PC-3 (cell line): ENCODE data around the gene ALKBH3. TPM values are rescaled to one million over a fixed set of nuclear protein-coding genes. Genes with fewer than 3 reads are reported as not detected.

ENCODE experiments used
- ATAC-seq: fragments of 200-7000 bp; cut with Tn5 transposase; 2 replicates; pipeline ENCODE4 v1.9.1; 2020; ENCODE audit warnings: mild to moderate bottlenecking, moderate library complexity
- BruUV-seq: library from RNA; stranded (reverse); fragments of 400-500 nt; replicated peaks from 2 replicates; lab custom pipeline; 2021; lab: Mats Ljungman, UMichigan
- CTCF ChIA-PET: fragments of 300-600 bp; sonication (Branson Sonifier 250); formaldehyde crosslinking; loops from one replicate; lab custom pipeline; 2022; ENCODE audit warnings: antibody characterized with exemption; lab: Charles Lee
- POLR2A ChIA-PET: fragments of 300-600 bp; sonication (Branson Sonifier 250); formaldehyde crosslinking; loops from one replicate; lab custom pipeline; 2022; ENCODE audit warnings: antibody characterized with exemption; ENCODE audit not compliant: unreplicated experiment; lab: Charles Lee
- DNase-seq: peaks from one replicate; pipeline ENCODE4 v3.0.0-alpha.2; 2015
- H2AFZ ChIP-seq: fragments of 300-600 bp; sonication (generic); 2 replicates; pipeline ENCODE4 v1.6.0; 2016; ENCODE audit warnings: antibody characterized with exemption, low read length
- H3F3A ChIP-seq: fragments of 300-600 bp; sonication (generic); one replicate; pipeline ENCODE4 v1.6.0; 2017; ENCODE audit warnings: antibody characterized with exemption, low read length, control low read depth, mild to moderate bottlenecking; ENCODE audit not compliant: unreplicated experiment
- H3K27ac ChIP-seq: fragments of 300-600 bp; sonication (generic); 2 replicates; pipeline ENCODE4 v1.5.1; 2016; ENCODE audit warnings: mild to moderate bottlenecking, low read length
- H3K27me3 ChIP-seq: fragments of 300-600 bp; sonication (generic); 2 replicates; pipeline ENCODE4 v1.6.1; 2016; ENCODE audit warnings: low read length, mixed read lengths
- H3K36me3 ChIP-seq: fragments of 300-600 bp; sonication (generic); 2 replicates; pipeline ENCODE4 v1.6.1; 2016; ENCODE audit warnings: low read depth, mixed run types, low read length, mixed read lengths
- H3K4me1 ChIP-seq: fragments of 300-600 bp; sonication (generic); 2 replicates; pipeline ENCODE4 v1.5.1; 2016; ENCODE audit warnings: low read length; ENCODE audit not compliant: insufficient read depth
- H3K4me2 ChIP-seq: fragments of 300-600 bp; sonication (generic); 2 replicates; pipeline ENCODE4 v1.6.0; 2016; ENCODE audit warnings: low read length
- H3K4me3 ChIP-seq: fragments of 300-600 bp; sonication (generic); 2 replicates; pipeline ENCODE4 v1.5.1; 2016; ENCODE audit warnings: mild to moderate bottlenecking, low read length, mixed read lengths
- H3K79me2 ChIP-seq: fragments of 300-600 bp; sonication (generic); 2 replicates; pipeline ENCODE4 v1.6.1; 2017; ENCODE audit warnings: low read length, mixed read lengths
- H3K9ac ChIP-seq: fragments of 300-600 bp; sonication (generic); 2 replicates; pipeline ENCODE4 v1.6.0; 2016; ENCODE audit warnings: mild to moderate bottlenecking, low read length
- H3K9me2 ChIP-seq: fragments of 300-600 bp; sonication (generic); replicated peaks from 2 replicates; pipeline ENCODE4 v1.6.1; 2016; ENCODE audit warnings: mixed run types, low read length, mixed read lengths
- H3K9me3 ChIP-seq: fragments of 300-600 bp; sonication (generic); 2 replicates; pipeline ENCODE4 v1.6.1; 2016; ENCODE audit warnings: low read length, mixed read lengths
- H4K20me1 ChIP-seq: fragments of 300-600 bp; sonication (generic); 2 replicates; pipeline ENCODE4 v1.6.1; 2016; ENCODE audit warnings: low read length, mixed read lengths
- EZH2 ChIP-seq: fragments of 300-600 bp; sonication (generic); IDR thresholded peaks from one replicate; pipeline ENCODE4 v1.6.1; 2017; ENCODE audit warnings: antibody characterized with exemption, mild to moderate bottlenecking, low read length; ENCODE audit not compliant: unreplicated experiment
- EZH2phosphoT487 ChIP-seq: fragments of 300-600 bp; sonication (generic); IDR thresholded peaks from 2 replicates; pipeline ENCODE4 v1.6.1; 2018; ENCODE audit warnings: mild to moderate bottlenecking, antibody characterized with exemption, low read length, borderline replicate concordance
- intact Hi-C: fragments of 100-400 bp; cut with micrococcal nuclease; formaldehyde crosslinking; loops from 2 replicates; pipeline ENCODE4 v1.9.0; 2023
- total RNA-seq: library from RNA; depleted of rRNA; stranded (reverse); fragments of >200 nt; gene quantifications from 2 replicates; pipeline ENCODE4 v1.2.3, GENCODE V29; 2014
- TF ChIP-seq, protein P1 (sequence below): fragments of 300-600 bp; sonication (generic); conservative IDR thresholded peaks from 2 replicates; pipeline ENCODE4 v1.5.1; 2017; ENCODE audit warnings: antibody characterized with exemption, low read depth, mild to moderate bottlenecking, low read length

ALKBH3 gene
- total RNA-seq, 1 experiment from 2014 or later = 55.5 TPM

- Histone ChIP-seq H3F3A (peaks cover 4% of the 10 kb centered on the region), H3K27ac (peak overlapping the region; percentile 29), H3K4me3 (no peak overlapping the region), H3K36me3 (peaks cover 4% of the 10 kb centered on the region; the same call in 1 of the 2 replicates), H3K9me3 (no peaks in the 10 kb centered on the region), H2AFZ (no peak overlapping the region), H3K4me2 (peak overlapping the region; percentile 8; the same call in 1 of the 2 replicates), H3K4me1 (peaks cover 27% of the 10 kb centered on the region), H3K9me2 (no peaks in the 10 kb centered on the region), H3K27me3 (no peaks in the 10 kb centered on the region), H3K9ac (no peak overlapping the region), H3K79me2 (no peaks in the 10 kb centered on the region), H4K20me1 (no peaks in the 10 kb centered on the region)
- ChIA-PET CTCF (interaction anchor here (0.6 kb wide), 1 partner anchor 19 kb away, joined by 3 read pairs; no protein-coding TSS in a partner anchor), POLR2A (interaction anchor here (0.6 to 0.7 kb wide), 2 partner anchors 25 to 54 kb away, joined by 3 to 5 read pairs; no protein-coding TSS in a partner anchor)
- no TSS peak for BruUV-seq
- intact Hi-C loops = loop anchor here (1.0 kb wide), 1 partner anchor 114 kb away; no protein-coding TSS in a partner anchor
- ATAC-seq (peak; percentile 61), DNase-seq (peak; percentile 40)
- TF ChIP-seq, protein P1, sequence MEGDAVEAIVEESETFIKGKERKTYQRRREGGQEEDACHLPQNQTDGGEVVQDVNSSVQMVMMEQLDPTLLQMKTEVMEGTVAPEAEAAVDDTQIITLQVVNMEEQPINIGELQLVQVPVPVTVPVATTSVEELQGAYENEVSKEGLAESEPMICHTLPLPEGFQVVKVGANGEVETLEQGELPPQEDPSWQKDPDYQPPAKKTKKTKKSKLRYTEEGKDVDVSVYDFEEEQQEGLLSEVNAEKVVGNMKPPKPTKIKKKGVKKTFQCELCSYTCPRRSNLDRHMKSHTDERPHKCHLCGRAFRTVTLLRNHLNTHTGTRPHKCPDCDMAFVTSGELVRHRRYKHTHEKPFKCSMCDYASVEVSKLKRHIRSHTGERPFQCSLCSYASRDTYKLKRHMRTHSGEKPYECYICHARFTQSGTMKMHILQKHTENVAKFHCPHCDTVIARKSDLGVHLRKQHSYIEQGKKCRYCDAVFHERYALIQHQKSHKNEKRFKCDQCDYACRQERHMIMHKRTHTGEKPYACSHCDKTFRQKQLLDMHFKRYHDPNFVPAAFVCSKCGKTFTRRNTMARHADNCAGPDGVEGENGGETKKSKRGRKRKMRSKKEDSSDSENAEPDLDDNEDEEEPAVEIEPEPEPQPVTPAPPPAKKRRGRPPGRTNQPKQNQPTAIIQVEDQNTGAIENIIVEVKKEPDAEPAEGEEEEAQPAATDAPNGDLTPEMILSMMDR = no peak
- no peak for TF ChIP-seq EZH2phosphoT487
- TF ChIP-seq EZH2 = no peak
Observed at GRCh38 chr11:43923406-43924111, 42.9 kb downstream of the ALKBH3 start.

GRCh38 chr11:43924112-43924855 is 43.7 kb downstream of the ALKBH3 start:
- peaks cover 27% of the 10 kb centered on the region for H3K4me1 ChIP-seq
- H3F3A ChIP-seq = peaks cover 4% of the 10 kb centered on the region
- H2AFZ ChIP-seq = no peak overlapping the region
- TF ChIP-seq EZH2 = no peak
- intact Hi-C loops = no loop called here
- no peak overlapping the region for H3K27ac ChIP-seq
- H3K36me3 ChIP-seq = no peaks in the 10 kb centered on the region; the same call in 1 of the 2 replicates
- H4K20me1 ChIP-seq = no peaks in the 10 kb centered on the region
- H3K4me3 ChIP-seq = no peak overlapping the region
- ChIA-PET CTCF (interaction anchor here (0.6 kb wide), 1 partner anchor 20 kb away, joined by 3 read pairs; no protein-coding TSS in a partner anchor), POLR2A (interaction anchor here (0.7 kb wide), 1 partner anchor 24 kb away, joined by 3 read pairs; no protein-coding TSS in a partner anchor)
- no peaks in the 10 kb centered on the region for H3K9me3 ChIP-seq
- DNase-seq (no peak), ATAC-seq (no peak)
- H3K9me2 ChIP-seq = no peaks in the 10 kb centered on the region
- H3K27me3 ChIP-seq = no peaks in the 10 kb centered on the region
- no peak overlapping the region for H3K9ac ChIP-seq
- no peaks in the 10 kb centered on the region for H3K79me2 ChIP-seq
- H3K4me2 ChIP-seq = no peak overlapping the region
- no TSS peak for BruUV-seq

DNA sequence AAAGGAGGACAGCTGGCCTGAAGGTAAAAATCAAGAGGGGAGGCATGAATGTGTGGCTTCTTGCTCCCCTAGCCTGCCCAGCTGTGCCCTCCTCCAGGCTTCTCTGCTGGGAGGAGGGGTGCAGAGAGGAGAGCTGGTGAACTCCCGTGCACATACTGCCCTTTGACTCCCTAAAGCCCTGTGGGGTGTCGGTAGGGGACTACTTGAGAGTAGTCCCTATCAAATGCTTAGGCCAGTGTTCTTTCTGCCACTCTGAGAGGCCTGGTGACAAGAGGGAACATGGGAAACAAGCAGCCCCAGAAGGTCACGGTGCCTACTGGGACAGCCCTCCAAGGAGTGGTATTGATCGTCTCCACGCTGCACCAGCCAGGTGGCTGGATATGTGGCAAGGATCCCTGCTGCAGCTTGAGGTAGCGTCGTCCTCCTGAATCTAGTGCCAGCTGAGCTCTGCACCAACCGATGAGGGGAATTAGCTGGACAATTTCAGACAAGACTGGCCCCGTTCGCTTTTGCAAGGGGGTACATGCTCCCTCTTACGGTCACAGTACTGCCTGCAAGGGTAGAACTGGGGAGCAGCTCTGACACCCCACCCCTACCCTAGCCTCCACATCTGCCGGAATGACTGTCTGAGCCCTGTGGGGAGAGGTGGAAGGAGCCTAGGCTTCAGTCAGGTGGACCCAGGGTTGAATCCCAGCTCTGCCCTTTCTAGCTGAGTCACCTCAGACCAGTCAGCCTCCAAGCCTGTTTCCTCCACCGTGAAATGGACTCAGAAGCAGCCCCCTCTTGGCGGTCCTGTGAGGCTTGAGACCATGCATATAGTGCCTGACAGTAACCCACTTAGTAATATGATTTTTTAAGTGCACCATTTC is 44.7 kb downstream of the ALKBH3 start:
- Histone ChIP-seq H3K4me3 (no peak overlapping the region), H3K36me3 (no peaks in the 10 kb centered on the region; the same call in 1 of the 2 replicates), H3K9me3 (no peaks in the 10 kb centered on the region), H3K79me2 (no peaks in the 10 kb centered on the region), H3F3A (no peaks in the 10 kb centered on the region), H4K20me1 (no peaks in the 10 kb centered on the region), H3K4me2 (no peak overlapping the region), H3K9me2 (no peaks in the 10 kb centered on the region), H2AFZ (no peak overlapping the region), H3K27ac (no peak overlapping the region), H3K4me1 (peaks cover 21% of the 10 kb centered on the region), H3K9ac (no peak overlapping the region), H3K27me3 (no peaks in the 10 kb centered on the region)
- no peak for TF ChIP-seq EZH2
- TF ChIP-seq, protein P1 = no peak
- TF ChIP-seq EZH2phosphoT487 = no peak
- BruUV-seq = no TSS peak
- no peak for DNase-seq
- ChIA-PET CTCF (no interaction called here), POLR2A (no interaction called here)
- intact Hi-C loops = no loop called here
- ATAC-seq = no peak
